Trophoblast cell (in vitro differentiated cells and primary cell): ENCODE data around the gene SUMO3.
A peak's percentile ranks its signal among the peaks of the same experiment; 100 is the strongest.

ENCODE experiments used
- DNase-seq, 2 donors: peaks; one replicate each; pipeline ENCODE4 v3.0.0-alpha.2; 2016
- H2AFZ ChIP-seq: 2 replicates; pipeline ENCODE4 v1.6.1; 2013; ENCODE audit warnings: low read length, moderate library complexity, mild to moderate bottlenecking; ENCODE audit not compliant: insufficient read depth, poor library complexity
- H2AK5ac ChIP-seq: 2 replicates; pipeline ENCODE4 v1.6.1; 2013; ENCODE audit warnings: mild to moderate bottlenecking, low read length
- H2BK120ac ChIP-seq: 2 replicates; pipeline ENCODE4 v1.6.1; 2013; ENCODE audit warnings: low read length, mild to moderate bottlenecking, moderate library complexity; ENCODE audit not compliant: insufficient read depth, poor library complexity
- H2BK12ac ChIP-seq: 2 replicates; pipeline ENCODE4 v1.6.1; 2013; ENCODE audit warnings: mild to moderate bottlenecking, low read length, moderate library complexity
- H2BK5ac ChIP-seq: 2 replicates; pipeline ENCODE4 v1.6.1; 2013; ENCODE audit warnings: low read length, low read depth, moderate library complexity, mild to moderate bottlenecking; ENCODE audit not compliant: poor library complexity
- H3K14ac ChIP-seq: 2 replicates; pipeline ENCODE4 v1.6.1; 2013; ENCODE audit warnings: mild to moderate bottlenecking, low read length
- H3K18ac ChIP-seq: 2 replicates; pipeline ENCODE4 v1.6.1; 2013; ENCODE audit warnings: mild to moderate bottlenecking, low read length
- H3K23ac ChIP-seq: 2 replicates; pipeline ENCODE4 v1.6.1; 2013; ENCODE audit warnings: low read length
- H3K27ac ChIP-seq: 2 replicates; pipeline ENCODE4 v1.5.1; 2013; ENCODE audit warnings: low read depth, mild to moderate bottlenecking, inconsistent platforms, low read length, moderate library complexity
- H3K27me3 ChIP-seq: 2 replicates; pipeline ENCODE4 v1.6.1; 2013; ENCODE audit warnings: inconsistent platforms, mild to moderate bottlenecking, low read length, moderate library complexity; ENCODE audit not compliant: insufficient read depth
- H3K36me3 ChIP-seq, 2 experiments: 1 replicate in 1 of 2; 2 replicates in 1 of 2; pipeline ENCODE4 v1.6.1; 2013; ENCODE audit warnings: low read length in 2 of 2, mild to moderate bottlenecking in 2 of 2, moderate library complexity in 1 of 2; ENCODE audit not compliant: insufficient read depth in 2 of 2, control insufficient read depth in 1 of 2
- H3K4ac ChIP-seq: 2 replicates; pipeline ENCODE4 v1.6.1; 2013; ENCODE audit warnings: low read depth, mild to moderate bottlenecking, low read length, moderate library complexity
- H3K4me1 ChIP-seq, 2 experiments: 1 replicate in 1 of 2; 2 replicates in 1 of 2; pipeline ENCODE4 v1.6.1; 2013; ENCODE audit warnings: low read length in 2 of 2, mild to moderate bottlenecking in 2 of 2, moderate library complexity in 1 of 2; ENCODE audit not compliant: insufficient read depth in 2 of 2, control insufficient read depth in 1 of 2
- H3K4me2 ChIP-seq: 2 replicates; pipeline ENCODE4 v1.6.1; 2013; ENCODE audit warnings: inconsistent platforms, mild to moderate bottlenecking, low read length, moderate library complexity
- H3K4me3 ChIP-seq: 2 replicates; pipeline ENCODE4 v1.5.1; 2013; ENCODE audit warnings: mild to moderate bottlenecking, low read depth, low read length, inconsistent platforms
- H3K79me1 ChIP-seq: one replicate; pipeline ENCODE4 v1.6.1; 2013; ENCODE audit warnings: low read length
- H3K79me2 ChIP-seq: 2 replicates; pipeline ENCODE4 v1.6.1; 2013; ENCODE audit warnings: low read length, mild to moderate bottlenecking; ENCODE audit not compliant: control insufficient read depth, insufficient read depth, poor library complexity
- H3K9ac ChIP-seq: 2 replicates; pipeline ENCODE4 v1.6.1; 2013; ENCODE audit warnings: mild to moderate bottlenecking, low read length
- H3K9me3 ChIP-seq: 2 replicates; pipeline ENCODE4 v1.6.1; 2013; ENCODE audit warnings: low read depth, mild to moderate bottlenecking, control low read depth, inconsistent platforms, low read length; ENCODE audit not compliant: insufficient read depth
- H4K12ac ChIP-seq: 2 replicates; pipeline ENCODE4 v1.6.1; 2013; ENCODE audit warnings: low read depth, mild to moderate bottlenecking, low read length, moderate library complexity
- H4K8ac ChIP-seq: 2 replicates; pipeline ENCODE4 v1.6.1; 2013; ENCODE audit warnings: low read depth, mild to moderate bottlenecking, low read length, moderate library complexity
- H4K91ac ChIP-seq: one replicate; pipeline ENCODE4 v1.6.1; 2013; ENCODE audit warnings: low read depth, mild to moderate bottlenecking, low read length, moderate library complexity
- WGBS: extraction: QIAGEN DNeasy Blood & Tissue Kit; methylation state at CpG from one replicate; pipeline ENCODE4 v1.1.7; 2013; ENCODE audit warnings: missing lambda C conversion rate; ENCODE audit not compliant: insufficient read length, insufficient coverage; ENCODE audit errors: extremely low coverage; 5-methylcytosine and 5-hydroxymethylcytosine counted together

The SUMO3 gene

GRCh38 chr21:44840771-44841170 is 22.9 kb upstream of the SUMO3 start:
- no CpG with 5 or more reads among the region's 11 CpGs for WGBS
- Histone ChIP-seq H2BK12ac (no peak overlapping the region), H3K27ac (no peak overlapping the region), H3K9ac (no peak overlapping the region), H3K27me3 (no peaks in the 10 kb centered on the region), H3K4me2 (no peak overlapping the region), H4K91ac (no peak overlapping the region), H3K4me3 (no peak overlapping the region), H4K8ac (no peak overlapping the region), H3K36me3 (no peaks in the 10 kb centered on the region), H3K79me1 (peaks cover 3% of the 10 kb centered on the region), H2AFZ (no peak overlapping the region), H3K18ac (no peak overlapping the region), H3K23ac (no peak overlapping the region), H3K9me3 (no peaks in the 10 kb centered on the region), H2BK5ac (no peak overlapping the region), H2AK5ac (no peak overlapping the region), H3K4ac (no peak overlapping the region), H3K4me1 (peaks cover 14 to 15% of the 10 kb centered on the region in 2 experiments), H4K12ac (no peak overlapping the region), H3K79me2 (no peaks in the 10 kb centered on the region), H3K14ac (no peak overlapping the region), H2BK120ac (no peak overlapping the region)
- DNase-seq = no peak

- no peak overlapping the region for H3K9ac ChIP-seq
- H3K18ac ChIP-seq = no peak overlapping the region
- H3K4me3 ChIP-seq = no peak overlapping the region
- H3K79me2 ChIP-seq = no peaks in the 10 kb centered on the region
- H3K27me3 ChIP-seq = no peaks in the 10 kb centered on the region
- no peaks in the 10 kb centered on the region for H3K36me3 ChIP-seq
- peaks cover 5 to 9% of the 10 kb centered on the region in 2 experiments for H3K4me1 ChIP-seq
- H2BK120ac ChIP-seq = no peak overlapping the region
- H2AK5ac ChIP-seq = no peak overlapping the region
- no peak overlapping the region for H4K91ac ChIP-seq
- H4K8ac ChIP-seq = no peak overlapping the region
- no peak overlapping the region for H3K23ac ChIP-seq
- DNase-seq = no peak
- no peaks in the 10 kb centered on the region for H3K79me1 ChIP-seq
- H3K14ac ChIP-seq = no peak overlapping the region
- no peak overlapping the region for H3K4ac ChIP-seq
- no CpG with 5 or more reads among the region's 9 CpGs for WGBS
- no peak overlapping the region for H2AFZ ChIP-seq
- no peak overlapping the region for H3K4me2 ChIP-seq
- no peak overlapping the region for H2BK5ac ChIP-seq
- no peaks in the 10 kb centered on the region for H3K9me3 ChIP-seq
- no peak overlapping the region for H4K12ac ChIP-seq
- no peak overlapping the region for H3K27ac ChIP-seq
- no peak overlapping the region for H2BK12ac ChIP-seq
Observed at GRCh38 chr21:44838951-44839350, 21.1 kb upstream of the SUMO3 start.

DNA sequence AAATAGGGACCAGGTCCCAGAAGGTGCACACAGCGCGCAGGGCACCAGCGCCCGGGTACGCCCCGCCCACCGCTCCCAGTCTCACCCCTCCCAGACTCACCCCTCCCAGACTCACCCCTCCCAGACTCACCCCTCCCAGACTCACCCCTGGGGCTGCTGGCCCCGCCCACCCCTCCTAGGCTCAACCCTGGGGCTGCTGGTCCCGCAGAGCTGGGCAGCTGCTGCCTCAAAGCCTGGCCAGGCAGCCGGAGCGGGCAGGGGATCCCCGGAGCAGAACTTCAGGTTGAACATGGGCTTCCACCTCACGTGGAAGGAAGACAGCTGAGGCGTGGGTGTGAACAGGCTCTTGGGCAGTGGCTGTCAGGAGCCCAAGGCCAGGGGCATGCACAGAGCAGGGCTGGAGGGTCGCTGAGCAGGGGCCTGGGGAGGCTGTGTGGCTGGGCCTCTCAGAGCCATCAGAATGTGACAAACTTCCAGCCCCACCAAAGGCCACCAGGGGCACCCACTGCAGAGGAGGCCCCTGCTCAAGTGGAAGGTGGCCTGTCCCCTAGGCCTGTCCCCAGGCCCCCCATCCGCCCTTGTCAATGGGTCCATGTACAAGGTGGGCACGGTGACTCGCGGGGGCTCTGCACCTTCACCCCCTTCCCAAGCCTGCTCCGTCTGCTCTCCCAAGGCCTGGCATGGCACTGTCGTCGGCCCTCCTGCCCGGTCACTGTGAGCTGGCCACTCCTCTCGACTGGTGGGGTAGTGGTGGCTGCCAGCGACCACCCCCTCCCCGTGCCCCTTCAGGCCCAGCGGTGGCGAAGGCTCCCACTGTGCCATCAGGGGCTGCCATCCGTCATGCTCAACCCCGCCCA is 20.4 kb upstream of the SUMO3 start:
- Histone ChIP-seq H3K4me3 (no peak overlapping the region), H2BK120ac (no peak overlapping the region), H3K27ac (no peak overlapping the region), H3K9me3 (no peaks in the 10 kb centered on the region), H3K79me1 (no peaks in the 10 kb centered on the region), H3K9ac (no peak overlapping the region), H3K27me3 (no peaks in the 10 kb centered on the region), H4K91ac (no peak overlapping the region), H2AFZ (no peak overlapping the region), H3K14ac (no peak overlapping the region), H2AK5ac (peak overlapping the region; percentile 33), H3K18ac (no peak overlapping the region), H3K23ac (no peak overlapping the region), H3K36me3 (no peaks in the 10 kb centered on the region), H3K79me2 (no peaks in the 10 kb centered on the region), H3K4ac (no peak overlapping the region), H3K4me1 (peaks cover 5 to 9% of the 10 kb centered on the region in 2 experiments), H2BK12ac (no peak overlapping the region), H4K12ac (no peak overlapping the region), H3K4me2 (no peak overlapping the region), H4K8ac (no peak overlapping the region), H2BK5ac (no peak overlapping the region)
- no CpG with 5 or more reads among the region's 30 CpGs for WGBS
- DNase-seq = no peak

DNA sequence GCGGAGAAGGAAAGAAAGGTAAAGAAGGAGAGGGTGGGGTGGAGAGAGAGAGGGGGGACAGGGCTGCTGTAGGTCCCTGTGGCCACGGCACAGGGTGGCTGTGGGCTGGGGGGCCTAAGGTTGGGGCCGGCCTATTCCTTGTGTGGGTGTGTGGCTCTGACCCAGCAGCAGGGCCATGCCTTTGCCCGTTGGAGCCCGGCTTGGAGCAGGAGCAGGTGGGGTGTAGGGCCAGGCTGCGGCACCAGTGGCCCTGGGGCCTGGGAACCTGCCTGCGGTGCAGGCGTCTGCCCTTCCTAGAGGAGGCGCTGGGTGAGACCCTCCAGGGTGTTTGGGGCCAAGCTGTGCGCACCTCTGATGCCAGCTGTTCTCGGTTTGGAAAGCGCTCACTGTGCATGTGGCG is 19.7 kb upstream of the SUMO3 start:
- DNase-seq = no peak
- Histone ChIP-seq H3K79me2 (no peaks in the 10 kb centered on the region), H3K36me3 (no peaks in the 10 kb centered on the region), H3K27ac (no peak overlapping the region), H2BK12ac (no peak overlapping the region), H2AK5ac (peak overlapping the region; percentile 52), H3K18ac (no peak overlapping the region), H3K14ac (no peak overlapping the region), H3K4me3 (no peak overlapping the region), H4K12ac (no peak overlapping the region), H3K9me3 (no peaks in the 10 kb centered on the region), H3K79me1 (no peaks in the 10 kb centered on the region), H3K4me1 (peaks cover 5 to 9% of the 10 kb centered on the region in 2 experiments), H3K9ac (no peak overlapping the region), H4K8ac (no peak overlapping the region), H3K23ac (no peak overlapping the region), H2BK120ac (no peak overlapping the region), H3K4me2 (no peak overlapping the region), H2BK5ac (no peak overlapping the region), H3K27me3 (no peaks in the 10 kb centered on the region), H2AFZ (no peak overlapping the region), H4K91ac (no peak overlapping the region), H3K4ac (no peak overlapping the region)
- WGBS = 80% methylated on average over 1 of the region's 13 CpGs
